ENCODE measurements around the gene SLC19A1. TPM values are rescaled to one million over a fixed set of nuclear protein-coding genes. Genes with fewer than 3 reads are reported as not detected.

The SLC19A1 gene
- total RNA-seq, 1 donor from 2014 or later, result 19.3 TPM

DNA sequence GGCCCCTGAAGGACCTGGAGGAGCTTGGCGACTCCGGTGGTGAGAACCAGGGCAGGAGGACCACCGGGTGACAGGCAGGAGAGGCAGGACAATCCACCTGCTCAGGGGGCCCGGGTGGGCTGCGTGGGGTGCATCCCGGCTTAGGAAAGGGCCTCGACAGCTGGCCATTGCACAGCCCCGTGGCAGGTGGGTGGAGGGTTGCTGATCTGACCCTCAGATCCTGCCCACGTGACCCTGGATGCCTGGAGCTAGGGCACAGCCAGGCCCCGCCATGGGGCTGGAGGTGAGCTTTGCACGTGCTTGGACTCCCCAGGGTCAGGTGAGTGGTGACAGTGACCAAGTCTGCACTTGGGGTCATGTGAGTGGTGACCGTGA is 35.5 kb upstream of the SLC19A1 start:
- H3K4me3 ChIP-seq (ENCODE audit: low read depth, low read length), result no peak overlapping the region
- TF ChIP-seq, protein P1, sequence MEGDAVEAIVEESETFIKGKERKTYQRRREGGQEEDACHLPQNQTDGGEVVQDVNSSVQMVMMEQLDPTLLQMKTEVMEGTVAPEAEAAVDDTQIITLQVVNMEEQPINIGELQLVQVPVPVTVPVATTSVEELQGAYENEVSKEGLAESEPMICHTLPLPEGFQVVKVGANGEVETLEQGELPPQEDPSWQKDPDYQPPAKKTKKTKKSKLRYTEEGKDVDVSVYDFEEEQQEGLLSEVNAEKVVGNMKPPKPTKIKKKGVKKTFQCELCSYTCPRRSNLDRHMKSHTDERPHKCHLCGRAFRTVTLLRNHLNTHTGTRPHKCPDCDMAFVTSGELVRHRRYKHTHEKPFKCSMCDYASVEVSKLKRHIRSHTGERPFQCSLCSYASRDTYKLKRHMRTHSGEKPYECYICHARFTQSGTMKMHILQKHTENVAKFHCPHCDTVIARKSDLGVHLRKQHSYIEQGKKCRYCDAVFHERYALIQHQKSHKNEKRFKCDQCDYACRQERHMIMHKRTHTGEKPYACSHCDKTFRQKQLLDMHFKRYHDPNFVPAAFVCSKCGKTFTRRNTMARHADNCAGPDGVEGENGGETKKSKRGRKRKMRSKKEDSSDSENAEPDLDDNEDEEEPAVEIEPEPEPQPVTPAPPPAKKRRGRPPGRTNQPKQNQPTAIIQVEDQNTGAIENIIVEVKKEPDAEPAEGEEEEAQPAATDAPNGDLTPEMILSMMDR (conservative IDR thresholded peaks at IDR 0.05; ENCODE audit: low read depth, low read length), result no peak
- DNase-seq (ENCODE audit: low read depth), result no peak

DNA sequence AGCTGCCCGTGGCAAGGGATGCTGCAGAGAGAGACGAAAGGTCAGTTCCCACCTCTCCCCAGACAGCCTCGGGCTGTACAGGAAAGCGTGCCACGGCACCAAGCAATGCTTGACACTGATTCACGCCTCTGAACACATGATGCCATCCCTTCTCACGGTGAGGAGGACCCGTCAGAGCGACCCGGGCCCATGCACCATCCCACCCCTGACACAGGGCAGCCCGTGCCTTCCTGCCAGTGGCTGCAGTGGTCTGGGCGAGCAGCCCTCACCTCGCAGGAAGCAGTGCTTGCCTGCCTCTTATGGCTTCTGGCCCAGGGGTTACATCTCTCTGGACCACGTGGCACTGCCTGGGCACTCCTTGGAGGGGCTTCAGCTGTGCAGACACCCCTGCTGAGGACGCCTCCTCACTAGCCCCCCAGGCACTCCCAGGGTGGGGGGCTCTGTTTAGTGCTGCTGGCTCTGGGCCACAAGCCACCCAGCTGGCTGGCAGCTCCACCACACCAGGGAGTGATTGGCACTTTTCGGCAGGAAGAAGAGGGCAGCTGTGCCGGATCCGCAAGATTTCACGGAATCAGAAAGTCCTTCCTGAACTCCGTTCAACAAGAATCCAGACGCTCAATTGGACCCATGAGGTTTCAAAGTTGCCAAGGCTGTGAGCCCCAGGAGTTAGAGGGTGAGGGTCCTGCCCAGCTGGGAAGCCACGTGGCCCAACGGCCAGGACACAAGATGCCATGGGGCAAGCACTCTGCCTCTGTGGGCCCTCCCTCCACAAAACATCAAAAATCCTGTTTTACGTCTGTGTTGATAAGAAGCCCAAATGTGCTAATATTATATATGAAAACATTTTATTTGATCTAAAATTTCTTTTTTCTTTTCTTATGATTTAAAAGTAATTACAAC is 34.8 kb upstream of the SLC19A1 start:
- TF ChIP-seq, protein P1 (conservative IDR thresholded peaks at IDR 0.05; ENCODE audit: low read depth, low read length), result no peak
- no peak for DNase-seq (ENCODE audit: low read depth)
- H3K4me3 ChIP-seq (ENCODE audit: low read depth, low read length), result no peak overlapping the region

DNA sequence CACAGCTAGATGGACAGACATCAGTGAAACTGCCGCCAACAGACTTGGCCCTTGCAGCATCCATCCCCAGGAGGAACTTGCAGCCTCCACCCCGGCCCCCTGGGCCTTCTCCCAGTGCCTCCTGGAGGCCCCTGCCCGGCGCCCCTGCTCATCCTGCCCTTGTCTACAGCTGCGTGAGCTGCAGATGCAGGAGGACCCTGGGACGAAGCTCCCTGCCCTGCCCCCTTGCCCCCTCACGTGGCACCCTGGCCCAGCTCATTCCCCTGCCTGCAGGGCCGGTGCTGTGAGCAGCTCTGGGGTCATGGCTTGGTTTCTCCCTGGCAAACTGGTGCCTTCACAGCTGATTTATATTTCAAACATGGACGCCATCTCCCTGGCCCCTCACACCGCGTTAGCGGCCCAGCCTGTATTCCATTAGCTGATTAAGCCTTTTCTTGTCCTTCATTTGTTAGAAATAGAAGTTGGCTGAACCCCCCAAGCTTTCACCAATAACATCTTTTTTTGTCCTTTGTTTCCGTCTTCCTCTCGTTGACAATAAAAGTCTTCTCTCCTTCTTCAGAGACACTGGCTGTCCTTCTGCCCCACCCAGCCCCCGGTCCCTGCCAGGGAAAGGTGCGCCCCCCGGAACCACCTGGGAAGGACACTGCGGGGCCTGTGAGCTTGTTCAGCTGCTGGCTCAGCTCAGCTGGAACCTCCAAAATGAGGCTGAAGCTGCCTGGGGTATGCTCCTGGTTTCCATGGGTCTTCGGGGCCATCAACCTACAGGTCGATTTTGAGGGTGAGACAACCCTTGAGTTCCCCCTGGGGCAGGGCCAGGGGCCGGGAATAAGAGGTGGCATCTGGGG is 34.0 kb upstream of the SLC19A1 start:
- no peak overlapping the region for H3K4me3 ChIP-seq (ENCODE audit: low read depth, low read length)
- no peak for DNase-seq (ENCODE audit: low read depth)
- TF ChIP-seq, protein P1 (conservative IDR thresholded peaks at IDR 0.05; ENCODE audit: low read depth, low read length), result no peak

DNA sequence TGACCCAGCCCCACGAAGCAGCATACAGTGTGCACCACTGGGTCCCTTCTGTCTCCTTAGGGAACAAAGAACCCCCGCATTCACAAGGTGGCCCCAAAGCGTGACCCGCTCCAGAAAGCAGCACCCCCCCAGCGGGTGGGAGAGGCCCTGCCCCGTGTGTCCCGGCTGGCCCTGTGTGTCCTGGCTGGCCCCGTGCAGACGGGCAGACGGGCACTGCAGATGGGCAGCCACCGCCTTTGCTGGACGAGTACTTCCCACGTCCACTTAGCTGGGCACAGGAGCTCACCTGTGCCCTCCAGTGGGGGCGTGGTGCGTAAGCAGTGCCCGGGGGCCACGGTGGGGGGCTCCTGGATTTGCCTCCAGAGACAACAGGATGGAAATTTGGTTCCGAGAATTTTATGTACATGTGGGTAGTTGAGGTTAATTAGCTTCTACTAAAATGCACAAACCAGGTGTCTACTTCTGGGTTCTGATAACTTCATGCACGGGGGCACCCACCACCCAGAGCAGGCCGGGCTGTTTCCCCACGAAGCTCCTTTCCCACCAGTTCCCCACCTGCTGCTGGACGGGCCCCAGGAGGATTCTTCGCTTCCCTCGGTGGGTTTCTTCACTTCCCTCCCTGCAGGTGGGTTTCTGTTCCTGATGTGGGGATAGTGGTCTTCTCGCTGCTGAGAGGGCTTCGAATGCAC is 33.2 kb upstream of the SLC19A1 start:
- TF ChIP-seq, protein P1 (conservative IDR thresholded peaks at IDR 0.05; ENCODE audit: low read depth, low read length), result no peak
- no peak overlapping the region for H3K4me3 ChIP-seq (ENCODE audit: low read depth, low read length)
- no peak for DNase-seq (ENCODE audit: low read depth)

DNA sequence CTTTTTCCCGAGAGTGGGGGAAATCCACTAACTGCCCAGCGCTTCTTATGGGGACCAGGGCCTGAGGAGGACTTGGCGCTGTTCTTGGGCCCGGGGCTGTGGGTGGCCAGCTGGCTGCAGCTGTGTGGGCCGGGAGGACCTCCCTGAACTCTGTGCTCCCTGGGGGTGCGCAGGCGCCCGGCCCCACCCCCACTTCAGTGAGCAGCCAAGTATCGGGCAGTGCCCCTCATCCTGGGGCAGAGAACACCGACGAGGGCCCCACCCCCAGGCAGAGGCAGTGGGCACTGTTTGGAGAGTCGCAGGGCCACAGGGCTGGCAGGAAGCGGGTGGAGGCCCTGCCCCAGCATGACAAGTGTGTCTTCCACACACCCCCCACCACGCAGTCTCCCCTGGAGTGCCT is 32.5 kb upstream of the SLC19A1 start:
- no peak overlapping the region for H3K4me3 ChIP-seq (ENCODE audit: low read depth, low read length)
- no peak for DNase-seq (ENCODE audit: low read depth)
- TF ChIP-seq, protein P1 (conservative IDR thresholded peaks at IDR 0.05; ENCODE audit: low read depth, low read length), result no peak

DNA sequence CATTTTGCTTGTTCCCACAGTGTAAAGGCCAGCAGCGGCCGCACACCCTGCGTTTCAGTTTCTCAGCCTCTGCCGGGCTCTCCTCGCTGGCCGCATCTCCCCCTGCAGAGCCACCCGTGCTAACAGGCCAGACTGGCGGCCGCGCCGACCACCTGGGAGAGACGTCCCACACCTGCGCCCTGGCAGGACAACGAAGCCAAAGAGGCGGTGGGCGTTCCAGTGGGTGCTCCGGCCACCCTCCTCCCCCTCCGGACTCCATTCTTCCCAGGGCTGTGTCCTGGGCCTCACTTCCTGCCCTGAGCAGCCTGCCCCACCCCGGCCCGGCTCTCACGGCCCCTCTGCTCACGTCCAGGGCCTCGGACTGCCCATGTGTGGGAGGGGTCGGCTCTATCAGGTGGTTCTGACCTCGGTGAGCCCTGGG is 31.9 kb upstream of the SLC19A1 start:
- H3K4me3 ChIP-seq (ENCODE audit: low read depth, low read length), result no peak overlapping the region
- no peak for DNase-seq (ENCODE audit: low read depth)
- TF ChIP-seq, protein P1 (conservative IDR thresholded peaks at IDR 0.05; ENCODE audit: low read depth, low read length), result no peak
